Endothelial cell of umbilical vein (primary cell): ENCODE results near the gene PFKFB3.

ENCODE experiments used
- CTCF ChIP-seq, 2 donors: IDR thresholded peaks; 1 replicate in 1 of 2; 2 replicates in 1 of 2; pipeline ENCODE4 v1.5.1; 2011; ENCODE audit warnings: low read length in 2 of 2, mild to moderate bottlenecking in 2 of 2, moderate library complexity in 2 of 2, control low read depth in 1 of 2, inconsistent platforms in 1 of 2, low read depth in 1 of 2; ENCODE audit not compliant: insufficient read depth in 1 of 2; ENCODE audit errors: extremely low read depth in 1 of 2
- EZH2 ChIP-seq: IDR thresholded peaks from 2 replicates; pipeline ENCODE4 v1.6.1; 2012; ENCODE audit warnings: borderline replicate concordance, low read depth, mild to moderate bottlenecking, moderate library complexity, low read length, inconsistent platforms; ENCODE audit not compliant: severe bottlenecking
- FOS ChIP-seq: IDR thresholded peaks from 2 replicates; pipeline ENCODE4 v1.6.1; 2011; ENCODE audit warnings: mild to moderate bottlenecking, low read length, moderate library complexity, borderline replicate concordance; ENCODE audit not compliant: insufficient read depth
- GATA2 ChIP-seq: IDR thresholded peaks from 2 replicates; pipeline ENCODE4 v1.7.0; 2011; ENCODE audit warnings: low read depth, mild to moderate bottlenecking, moderate library complexity, mixed read lengths, low read length; ENCODE audit not compliant: insufficient read length, insufficient read depth
- JUN ChIP-seq: IDR thresholded peaks from 2 replicates; pipeline ENCODE4 v1.6.1; 2011; ENCODE audit warnings: borderline replicate concordance, low read depth; ENCODE audit not compliant: insufficient read length, insufficient read depth
- MAX ChIP-seq: IDR thresholded peaks from 2 replicates; pipeline ENCODE4 v1.6.1; 2011; ENCODE audit not compliant: insufficient read depth, insufficient read length
- MYC ChIP-seq: IDR thresholded peaks from one replicate; pipeline ENCODE4 v1.6.1; 2011; ENCODE audit warnings: mild to moderate bottlenecking, low read depth, low read length
- POLR2A ChIP-seq: IDR thresholded peaks from 2 replicates; pipeline ENCODE4 v1.6.1; 2012; ENCODE audit warnings: low read depth, mild to moderate bottlenecking, control low read depth, low read length
- POLR2AphosphoS5 ChIP-seq: IDR thresholded peaks from 2 replicates; pipeline ENCODE4 v1.6.1; 2012; ENCODE audit warnings: low read depth, mild to moderate bottlenecking, control low read depth, low read length, moderate library complexity; ENCODE audit not compliant: insufficient read depth

- no peak for TF ChIP-seq CTCF (IDR thresholded peaks at IDR 0.05; ENCODE audit: extremely low read depth in 1 of 2, insufficient read depth in 1 of 2, low read depth in 1 of 2, low read length in 2 of 2)
- no peak for TF ChIP-seq POLR2AphosphoS5
- TF ChIP-seq FOS, result no peak
- no peak for TF ChIP-seq POLR2A
- no peak for TF ChIP-seq EZH2
- no peak for TF ChIP-seq JUN
- TF ChIP-seq GATA2, result no peak
- TF ChIP-seq MYC, result no peak
- no peak for TF ChIP-seq MAX
These were observed 94.1 kb downstream of the PFKFB3 start for GRCh38 chr10:6296828-6297251.
